ENCODE data around the gene GPR176. TPM values are rescaled to one million over a fixed set of nuclear protein-coding genes. Genes with fewer than 3 reads are reported as not detected.
"Not testable (repeated sequence)": the region's sequence is repeated elsewhere in the genome, so short reads cannot be mapped to it uniquely, and the experiment has no call there.

Gene GPR176
- total RNA-seq, 1 donor from 2014 or later: 5.4 TPM

DNA sequence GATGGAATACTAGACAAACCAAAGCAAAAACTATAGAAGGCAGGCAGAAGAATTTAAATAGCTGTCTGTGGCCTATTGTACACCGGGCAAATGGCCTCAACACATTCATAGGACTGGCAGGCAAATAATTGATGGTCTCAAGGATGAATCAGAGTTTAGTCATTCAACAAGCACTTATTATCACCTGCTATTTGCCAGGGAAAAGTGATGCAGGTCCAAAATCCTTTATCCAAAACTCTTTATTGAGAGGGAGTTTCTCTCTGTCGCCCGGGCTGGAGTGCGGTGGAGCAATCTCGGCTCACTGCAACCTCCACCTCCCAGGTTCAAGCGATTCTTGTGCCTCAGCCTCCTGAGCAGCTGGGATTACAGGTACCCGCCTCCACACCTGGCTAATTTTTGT is 16.1 kb upstream of the GPR176 start:
- no peak for DNase-seq (ENCODE audit: low spot score)

- no peak for DNase-seq (ENCODE audit: low spot score)
Observed at GRCh38 chr15:39935241-39935640, 15.2 kb upstream of the GPR176 start.

DNA sequence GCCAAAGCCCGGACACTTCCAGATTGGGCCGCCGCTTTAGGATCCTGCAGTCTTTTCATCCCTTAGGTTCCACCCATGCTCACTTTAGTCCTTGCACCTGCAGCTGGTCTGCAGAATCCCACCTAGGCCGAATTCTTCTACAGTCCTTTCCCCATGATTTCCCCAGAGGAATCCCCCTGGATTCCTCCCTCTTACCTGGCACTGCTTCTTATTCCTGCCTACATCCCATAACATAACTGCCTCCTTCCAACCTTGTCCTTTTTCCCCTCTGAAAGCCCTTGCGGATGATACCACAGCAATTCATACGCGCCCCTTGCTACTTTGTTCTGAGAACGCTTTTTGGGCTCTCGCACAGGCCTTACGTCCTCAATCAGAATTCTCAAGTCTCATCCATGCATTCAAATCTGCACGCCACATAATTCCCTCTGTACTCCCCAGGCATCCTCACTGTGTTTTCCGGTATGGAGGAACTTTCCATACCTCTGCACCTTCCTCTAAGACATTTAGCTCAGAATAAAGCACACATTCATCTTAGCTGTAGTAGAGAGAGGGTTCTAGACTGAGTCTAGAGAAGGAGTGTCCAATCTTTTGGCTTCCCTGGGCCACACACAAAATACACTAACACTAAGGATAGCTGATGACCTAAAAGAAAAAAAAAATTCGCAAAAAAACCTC is 14.5 kb upstream of the GPR176 start:
- DNase-seq (ENCODE audit: low spot score): no peak

DNA sequence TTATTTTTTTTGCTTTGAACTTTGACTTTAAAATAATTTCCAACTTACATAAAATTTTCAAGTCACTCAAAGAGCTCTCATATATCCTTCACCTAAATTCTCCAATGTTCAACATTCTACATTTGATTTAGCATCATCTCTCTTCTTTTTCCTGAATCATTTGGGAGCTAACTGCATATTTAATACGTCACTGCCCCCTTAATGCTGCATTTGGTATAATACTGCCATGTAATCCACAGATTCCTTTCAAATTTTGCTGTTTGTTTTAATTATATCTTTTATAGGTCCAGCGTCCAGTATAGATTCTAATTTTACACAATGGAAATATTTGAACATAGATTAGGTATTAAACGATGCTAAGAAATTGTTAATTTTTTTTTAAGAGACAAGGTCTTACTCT is 11.5 kb upstream of the GPR176 start:
- no peak for DNase-seq (ENCODE audit: low spot score)

DNA sequence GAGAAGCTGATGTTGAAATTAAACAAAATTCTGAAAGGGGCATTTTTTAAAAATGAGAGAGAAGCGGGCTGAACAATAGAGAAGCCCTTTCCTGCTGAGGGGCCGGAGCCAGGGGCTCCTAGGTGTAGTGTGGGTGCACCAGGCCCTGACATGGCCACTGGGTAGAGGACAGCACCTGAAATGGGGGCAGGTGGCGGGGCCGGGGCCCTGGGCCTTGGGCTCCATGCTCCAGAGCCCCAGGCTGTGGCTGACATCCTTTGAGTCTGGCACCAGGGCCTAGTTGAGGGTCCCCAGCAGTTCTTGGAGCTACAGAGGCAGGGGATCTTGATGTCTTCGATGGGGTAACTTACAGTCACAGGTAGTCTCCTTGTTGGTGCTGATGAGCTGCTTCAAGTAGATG is 6.5 kb upstream of the GPR176 start:
- DNase-seq (ENCODE audit: low spot score): no peak

DNA sequence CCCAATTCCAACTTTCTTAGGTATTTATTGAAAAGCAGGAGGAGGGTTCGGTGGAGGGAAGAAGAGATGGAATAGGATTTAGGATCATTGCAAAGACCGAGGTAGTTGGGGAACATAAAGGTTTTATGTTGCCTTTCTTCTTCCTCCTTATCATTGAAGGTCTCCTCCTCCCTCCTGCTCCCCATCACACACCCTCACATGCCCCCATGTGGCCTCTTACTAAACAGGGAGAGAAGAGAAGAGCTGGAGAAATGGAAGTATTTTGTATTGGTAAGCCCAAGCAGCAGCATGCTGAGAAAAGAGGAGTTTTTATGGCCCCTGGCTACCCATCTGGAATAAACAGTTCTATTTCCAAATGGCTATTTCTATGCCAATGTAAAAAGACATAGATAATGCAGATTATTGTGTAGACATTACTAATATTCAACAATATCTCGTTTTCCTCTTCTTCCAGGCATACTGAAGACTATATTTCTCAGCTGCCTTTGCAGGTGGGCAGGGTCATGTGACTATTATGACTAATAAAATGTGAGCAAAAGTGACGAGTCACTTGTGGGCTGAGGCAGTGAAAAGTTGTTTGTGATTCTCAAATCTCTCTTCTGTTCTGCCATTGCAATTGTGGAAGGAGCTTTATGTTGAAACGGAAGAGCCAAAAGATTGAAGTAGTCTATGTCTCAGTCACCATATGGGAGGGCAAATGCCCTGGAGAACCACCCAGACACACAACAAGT is 5.2 kb upstream of the GPR176 start:
- DNase-seq (ENCODE audit: low spot score): no peak

- no peak for DNase-seq (ENCODE audit: low spot score)
Observed at GRCh38 chr15:39924437-39924836, 4.4 kb upstream of the GPR176 start.

DNA sequence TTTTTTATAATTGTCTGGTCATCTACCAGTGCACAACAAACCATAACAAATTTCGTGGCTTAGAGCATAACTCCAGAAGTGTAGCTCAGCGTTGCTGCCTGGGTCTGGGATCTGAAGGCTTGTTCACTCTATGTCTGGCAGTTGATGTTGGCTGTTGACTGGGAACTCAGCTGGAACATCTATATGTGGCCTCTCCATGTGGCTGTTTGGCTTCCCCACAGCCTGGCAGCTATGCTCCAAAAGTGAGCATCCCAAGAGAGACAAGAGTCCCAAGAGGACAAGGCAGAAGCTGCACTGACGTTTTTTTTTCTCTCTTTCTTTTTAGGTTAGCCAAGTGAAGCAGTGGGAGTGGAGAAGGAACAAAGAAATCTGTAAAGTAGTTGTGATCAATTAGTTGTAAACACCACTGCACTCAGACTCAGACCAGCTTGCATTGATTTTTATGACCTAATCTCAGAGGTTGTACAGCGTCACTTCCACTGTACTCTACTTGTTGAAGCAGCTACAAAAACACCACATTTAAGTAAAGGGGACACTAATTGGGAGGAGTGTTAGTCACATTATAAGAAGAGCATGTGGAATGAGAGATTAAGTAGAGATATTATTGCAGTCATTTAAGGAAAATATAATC is 2.5 kb upstream of the GPR176 start:
- no peak for DNase-seq (ENCODE audit: low spot score)

- no peak for DNase-seq (ENCODE audit: low spot score)
Observed at GRCh38 chr15:39921274-39921638, 1.2 kb upstream of the GPR176 start.

GRCh38 chr15:39920510-39921273 is 626 bp upstream of the GPR176 start:
- DNase-seq (ENCODE audit: low spot score): peak; percentile 71

- no peak for DNase-seq (ENCODE audit: low spot score)
Observed at GRCh38 chr15:39919411-39919747, 687 bp downstream of the GPR176 start.

GRCh38 chr15:39918688-39919385 is 1.2 kb downstream of the GPR176 start:
- no peak for DNase-seq (ENCODE audit: low spot score)

DNA sequence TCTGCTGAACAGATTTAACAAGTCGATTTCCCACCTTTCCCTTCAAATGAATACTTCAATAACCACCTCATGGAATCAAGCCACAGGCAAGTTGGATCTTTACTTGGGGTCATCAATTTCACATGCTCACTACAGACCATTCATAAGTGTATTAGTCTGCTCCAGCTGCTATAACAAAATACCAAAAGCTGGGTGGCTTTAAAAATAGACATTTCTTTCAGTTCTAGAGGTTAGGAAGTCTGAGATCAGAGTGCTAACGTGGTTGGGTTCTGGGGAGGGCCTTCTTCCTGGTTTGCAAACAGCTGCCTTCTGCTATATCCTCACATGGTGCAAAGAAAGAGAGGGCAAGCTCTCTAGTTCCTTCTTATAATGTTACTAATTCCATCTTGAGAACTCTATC is 5.1 kb downstream of the GPR176 start:
- DNase-seq (ENCODE audit: low spot score): no peak

DNA sequence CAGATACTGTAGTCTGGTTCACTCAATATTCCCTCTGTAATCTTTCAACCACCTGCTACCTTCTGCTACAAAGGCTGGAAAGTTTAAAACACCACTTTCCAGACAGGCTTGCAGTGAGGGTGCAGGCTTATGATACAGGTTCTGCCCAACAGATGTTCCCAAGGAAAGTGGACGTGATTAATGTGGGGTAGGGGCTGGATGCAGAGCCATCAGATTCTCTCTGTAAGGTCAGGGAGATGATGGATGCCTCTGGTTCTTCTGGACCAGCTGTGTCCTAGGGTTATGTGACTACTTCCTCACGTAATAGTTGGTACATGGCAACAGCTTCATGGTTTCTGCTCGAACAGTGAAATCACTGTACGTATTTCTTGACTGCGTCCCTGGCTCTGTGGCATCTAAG is 11.1 kb downstream of the GPR176 start:
- DNase-seq (ENCODE audit: low spot score): no peak

GRCh38 chr15:39908186-39908585 is 11.9 kb downstream of the GPR176 start:
- no peak for DNase-seq (ENCODE audit: low spot score)

DNA sequence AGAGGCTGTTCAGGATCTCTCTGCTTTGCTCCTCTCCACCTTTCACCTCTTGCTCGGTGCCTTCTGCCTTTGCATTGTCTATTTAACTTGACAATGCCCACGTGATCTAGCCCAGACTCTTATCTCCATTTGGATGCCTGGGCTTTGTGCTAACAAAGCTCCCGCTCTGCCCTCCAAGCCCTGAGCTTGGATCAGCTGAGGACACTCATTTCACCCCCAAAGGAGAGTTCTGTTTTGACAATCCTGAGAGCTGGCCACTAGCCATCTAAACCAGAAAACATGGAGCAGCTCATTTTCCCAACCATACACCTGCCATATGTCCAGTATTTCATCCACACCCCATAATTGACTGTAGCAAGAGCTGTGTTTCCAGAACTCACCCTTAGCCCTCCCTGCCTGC is 12.8 kb downstream of the GPR176 start:
- DNase-seq (ENCODE audit: low spot score): no peak

DNA sequence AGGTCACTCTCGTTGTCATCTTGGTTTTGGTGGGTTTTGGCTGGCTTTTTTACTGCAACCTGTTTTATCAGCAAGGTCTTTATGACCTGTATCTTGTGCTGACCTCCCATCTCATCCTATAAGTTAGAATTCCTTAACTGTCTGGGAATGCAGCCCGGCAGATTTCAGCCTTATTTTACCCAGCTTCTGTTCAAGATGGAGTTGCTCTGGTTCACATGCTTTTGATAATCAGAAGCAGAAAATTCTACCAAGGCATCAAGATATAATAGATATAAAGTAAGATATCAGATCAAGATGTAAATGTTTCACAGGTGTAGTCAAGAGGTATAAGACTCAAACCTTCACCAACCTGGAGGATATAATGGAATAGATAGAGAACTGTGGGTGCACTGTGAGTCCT is 16.0 kb downstream of the GPR176 start:
- DNase-seq (ENCODE audit: low spot score): no peak

DNA sequence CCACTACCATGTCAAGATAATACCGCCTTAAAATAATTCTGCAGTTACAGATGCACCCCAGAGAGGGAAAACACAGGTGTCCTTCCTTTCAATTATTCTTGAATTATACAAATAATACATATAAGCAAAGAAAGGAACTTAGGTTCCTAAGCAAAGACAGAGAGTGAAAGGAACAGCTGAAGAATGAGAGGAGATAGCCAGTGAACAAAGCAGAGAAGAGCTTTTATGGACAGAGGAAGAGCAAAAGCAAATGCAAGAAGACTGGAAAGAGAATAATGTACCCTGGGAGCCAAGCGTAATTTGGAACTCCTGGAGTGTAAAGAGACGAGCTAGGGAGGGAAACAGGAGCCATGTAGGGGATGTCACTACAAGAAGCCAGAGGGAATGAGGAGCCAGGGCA is 21.7 kb downstream of the GPR176 start:
- no peak for DNase-seq (ENCODE audit: low spot score)

DNA sequence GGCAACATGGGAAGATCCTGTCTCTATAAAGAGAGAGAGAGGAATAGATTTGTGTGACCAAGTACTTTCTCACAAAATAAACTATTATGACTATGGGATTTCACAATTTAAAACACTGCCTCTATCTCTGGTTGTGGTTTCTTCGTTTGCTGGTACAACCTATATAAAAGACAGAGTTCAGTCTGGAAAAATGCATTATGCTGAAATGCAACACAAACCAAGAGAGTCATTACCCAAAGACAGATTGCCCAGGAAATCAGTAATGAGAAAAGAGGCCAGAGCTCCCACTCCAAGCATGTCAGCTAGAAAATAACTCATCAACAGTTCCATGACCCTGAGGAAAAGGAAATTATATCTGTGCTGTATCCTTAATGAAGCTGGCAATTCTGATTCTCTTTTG is 23.2 kb downstream of the GPR176 start:
- DNase-seq (ENCODE audit: low spot score): no peak

GRCh38 chr15:39896101-39896500 is 24.0 kb downstream of the GPR176 start:
- no peak for DNase-seq (ENCODE audit: low spot score)

DNA sequence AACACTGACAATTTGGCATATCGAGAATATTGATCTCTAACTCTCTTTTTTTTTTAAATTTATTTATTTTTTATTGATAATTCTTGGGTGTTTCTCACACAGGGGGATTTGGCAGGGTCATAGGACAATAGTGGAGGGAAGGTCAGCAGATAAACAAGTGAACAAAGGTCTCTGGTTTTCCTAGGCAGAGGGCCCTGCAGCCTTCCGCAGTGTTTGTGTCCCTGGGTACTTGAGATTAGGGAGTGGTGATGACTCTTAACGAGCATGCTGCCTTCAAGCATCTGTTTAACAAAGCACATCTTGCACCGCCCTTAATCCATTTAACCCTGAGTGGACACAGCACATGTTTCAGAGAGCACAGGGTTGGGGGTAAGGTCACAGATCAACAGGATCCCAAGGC is 27.0 kb downstream of the GPR176 start:
- not testable (repeated sequence) for DNase-seq (ENCODE audit: low spot score)

DNA sequence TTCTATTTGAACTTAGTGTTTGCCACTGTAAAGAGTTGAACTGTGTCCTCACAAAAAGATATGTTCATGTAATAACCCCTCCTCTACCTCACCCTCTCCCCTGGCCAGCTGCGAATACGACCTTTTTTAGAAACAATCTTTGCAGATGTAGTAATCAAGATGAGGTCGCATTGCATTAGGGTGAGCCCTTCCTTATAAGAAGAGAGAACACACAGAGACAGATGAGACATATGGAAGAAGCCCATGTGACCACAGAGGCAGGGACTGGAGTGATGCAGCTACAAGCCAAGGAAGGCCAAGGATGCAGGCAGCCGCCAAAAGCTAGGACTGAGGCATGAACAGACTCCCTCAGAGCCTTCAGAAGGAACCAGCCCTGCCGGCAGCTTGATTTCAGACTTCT is 27.6 kb downstream of the GPR176 start:
- DNase-seq (ENCODE audit: low spot score): no peak

Data from mucosa of gallbladder (tissue), 1 donor.